Caco-2 (cell line): ENCODE data around the gene CACNG4. TPM values are rescaled to one million over a fixed set of nuclear protein-coding genes. Genes with fewer than 3 reads are reported as not detected.

Source experiments
- BruUV-seq: library from RNA; stranded (reverse); fragments of 400-500 nt; replicated peaks from 2 replicates; lab custom pipeline; 2021; lab: Mats Ljungman, UMichigan
- CTCF ChIA-PET: fragments of 300-600 bp; sonication (Branson Sonifier 250); formaldehyde crosslinking; loops from one replicate; lab custom pipeline; 2022; ENCODE audit warnings: antibody characterized with exemption; lab: Charles Lee
- POLR2A ChIA-PET: fragments of 300-600 bp; sonication (Branson Sonifier 250); formaldehyde crosslinking; loops from one replicate; lab custom pipeline; 2022; ENCODE audit warnings: antibody characterized with exemption; lab: Charles Lee
- DNase-seq, 2 experiments: peaks; one replicate each; pipeline versions ENCODE4 v3.0.0 to v3.0.0-alpha.2; 2020 to 2022
- H3K27me3 ChIP-seq: replicated peaks from 2 replicates; pipeline ENCODE4 v1.6.0; 2011; ENCODE audit warnings: low read length; ENCODE audit not compliant: control insufficient read depth, insufficient read depth
- H3K36me3 ChIP-seq: 2 replicates; pipeline ENCODE4 v1.5.1; 2011; ENCODE audit warnings: low read length; ENCODE audit not compliant: control insufficient read depth, insufficient read depth
- H3K4me1 ChIP-seq: fragments of 250-450 bp; sonication (Bioruptor Pico); 2 replicates; pipeline ENCODE4 v1.5.1; 2020; ENCODE audit warnings: mild to moderate bottlenecking
- H3K4me3 ChIP-seq: 2 replicates; pipeline ENCODE4 v1.5.1; 2011; ENCODE audit warnings: low read depth, mild to moderate bottlenecking, control low read depth, low read length
- H3K9me3 ChIP-seq: fragments of 250-450 bp; sonication (Bioruptor Pico); 2 replicates; pipeline ENCODE4 v1.5.1; 2020; ENCODE audit warnings: mild to moderate bottlenecking, moderate library complexity
- H3K27ac Mint-ChIP-seq: one replicate; pipeline ENCODE4 v1.8.0; 2022; ENCODE audit warnings: mixed read lengths; ENCODE audit not compliant: unreplicated experiment
- H3K27me3 Mint-ChIP-seq: one replicate; pipeline ENCODE4 v1.8.0; 2022; ENCODE audit warnings: mixed read lengths; ENCODE audit not compliant: insufficient read depth, unreplicated experiment
- H3K36me3 Mint-ChIP-seq: one replicate; pipeline ENCODE4 v1.8.0; 2022; ENCODE audit warnings: mild to moderate bottlenecking, mixed read lengths; ENCODE audit not compliant: insufficient read depth, unreplicated experiment
- H3K4me1 Mint-ChIP-seq: one replicate; pipeline ENCODE4 v1.8.0; 2022; ENCODE audit warnings: low read depth, mixed read lengths; ENCODE audit not compliant: unreplicated experiment
- H3K4me3 Mint-ChIP-seq: one replicate; pipeline ENCODE4 v1.8.0; 2022; ENCODE audit warnings: mild to moderate bottlenecking, moderate library complexity, mixed read lengths; ENCODE audit not compliant: unreplicated experiment
- H3K9me3 Mint-ChIP-seq: one replicate; pipeline ENCODE4 v1.8.0; 2022; ENCODE audit warnings: mixed read lengths; ENCODE audit not compliant: unreplicated experiment
- intact Hi-C: fragments of 100-400 bp; cut with micrococcal nuclease; formaldehyde crosslinking; loops from one replicate; pipeline ENCODE4 v1.10.0; 2022; ENCODE audit not compliant: unreplicated experiment
- total RNA-seq: library from RNA; stranded (reverse); gene quantifications from 2 replicates; pipeline ENCODE4 v1.2.3, GENCODE V29; 2022
- TF ChIP-seq, protein P1 (sequence below), 2 experiments: fragments of 200-600 bp in 1 of 2; IDR thresholded peaks; 1 replicate in 1 of 2; 2 replicates in 1 of 2; pipeline versions ENCODE4 v1.5.1 to v1.8.0; 2011 to 2022; ENCODE audit warnings: antibody characterized with exemption in 1 of 2, control low read depth in 1 of 2, inconsistent platforms in 1 of 2, low read depth in 1 of 2, low read length in 1 of 2, mild to moderate bottlenecking in 1 of 2, moderate library complexity in 1 of 2; ENCODE audit not compliant: insufficient read depth in 1 of 2, severe bottlenecking in 1 of 2, unreplicated experiment in 1 of 2

Gene CACNG4
- total RNA-seq, 1 experiment from 2014 or later, result 12.8 TPM

- peak in 1 of 2 experiments; percentile 24 for DNase-seq
- Mint-ChIP-seq H3K4me3 (no peak overlapping the region), H3K9me3 (no peaks in the 10 kb centered on the region), H3K36me3 (peaks cover 7% of the 10 kb centered on the region), H3K4me1 (no peaks in the 10 kb centered on the region), H3K27ac (peak overlapping the region; percentile 51), H3K27me3 (no peaks in the 10 kb centered on the region)
- ChIA-PET POLR2A (no interaction called here), CTCF (no interaction called here)
- intact Hi-C loops, result no loop called here
- H3K4me1 ChIP-seq, result no peaks in the 10 kb centered on the region
- TF ChIP-seq, protein P1, sequence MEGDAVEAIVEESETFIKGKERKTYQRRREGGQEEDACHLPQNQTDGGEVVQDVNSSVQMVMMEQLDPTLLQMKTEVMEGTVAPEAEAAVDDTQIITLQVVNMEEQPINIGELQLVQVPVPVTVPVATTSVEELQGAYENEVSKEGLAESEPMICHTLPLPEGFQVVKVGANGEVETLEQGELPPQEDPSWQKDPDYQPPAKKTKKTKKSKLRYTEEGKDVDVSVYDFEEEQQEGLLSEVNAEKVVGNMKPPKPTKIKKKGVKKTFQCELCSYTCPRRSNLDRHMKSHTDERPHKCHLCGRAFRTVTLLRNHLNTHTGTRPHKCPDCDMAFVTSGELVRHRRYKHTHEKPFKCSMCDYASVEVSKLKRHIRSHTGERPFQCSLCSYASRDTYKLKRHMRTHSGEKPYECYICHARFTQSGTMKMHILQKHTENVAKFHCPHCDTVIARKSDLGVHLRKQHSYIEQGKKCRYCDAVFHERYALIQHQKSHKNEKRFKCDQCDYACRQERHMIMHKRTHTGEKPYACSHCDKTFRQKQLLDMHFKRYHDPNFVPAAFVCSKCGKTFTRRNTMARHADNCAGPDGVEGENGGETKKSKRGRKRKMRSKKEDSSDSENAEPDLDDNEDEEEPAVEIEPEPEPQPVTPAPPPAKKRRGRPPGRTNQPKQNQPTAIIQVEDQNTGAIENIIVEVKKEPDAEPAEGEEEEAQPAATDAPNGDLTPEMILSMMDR (IDR thresholded peaks at IDR 0.05; ENCODE audit: insufficient read depth in 1 of 2, low read depth in 1 of 2, low read length in 1 of 2, severe bottlenecking in 1 of 2, unreplicated experiment in 1 of 2), result no peak
- no peaks in the 10 kb centered on the region for H3K9me3 ChIP-seq
- no TSS peak for BruUV-seq
- no peaks in the 10 kb centered on the region for H3K36me3 ChIP-seq
- H3K4me3 ChIP-seq, result no peak overlapping the region
- H3K27me3 ChIP-seq, result no peaks in the 10 kb centered on the region
Observed at GRCh38 chr17:67056746-67057490, 92.4 kb downstream of the CACNG4 start.

DNA sequence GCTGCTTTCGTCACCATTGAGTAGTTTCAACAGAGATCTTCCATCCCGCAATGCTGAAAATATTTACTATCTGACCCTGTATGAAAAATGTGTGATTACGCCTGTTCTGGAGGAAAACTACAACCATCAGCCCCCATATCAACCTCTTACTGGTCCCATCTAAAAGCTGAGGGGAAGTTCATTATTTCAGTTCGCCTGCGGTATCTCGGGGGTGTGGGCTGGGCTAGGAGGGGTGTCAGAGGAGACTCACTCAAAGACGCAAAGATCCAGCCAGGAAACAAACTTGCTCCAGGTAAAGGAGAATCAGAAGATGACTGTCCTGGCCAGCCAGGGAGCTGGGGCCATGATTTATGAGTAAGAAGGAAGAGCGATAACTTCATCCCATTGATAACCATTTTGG is 93.5 kb downstream of the CACNG4 start:
- Mint-ChIP-seq H3K27me3 (no peaks in the 10 kb centered on the region), H3K36me3 (peaks cover 10% of the 10 kb centered on the region), H3K4me3 (no peak overlapping the region), H3K27ac (no peak overlapping the region), H3K9me3 (no peaks in the 10 kb centered on the region), H3K4me1 (peaks cover 2% of the 10 kb centered on the region)
- peak in 1 of 2 experiments; percentile 4 for DNase-seq
- no TSS peak for BruUV-seq
- Histone ChIP-seq H3K27me3 (no peaks in the 10 kb centered on the region), H3K4me3 (no peak overlapping the region), H3K9me3 (no peaks in the 10 kb centered on the region), H3K36me3 (no peaks in the 10 kb centered on the region), H3K4me1 (no peaks in the 10 kb centered on the region; the same call in 1 of the 2 replicates)
- TF ChIP-seq, protein P1 (IDR thresholded peaks at IDR 0.05; ENCODE audit: insufficient read depth in 1 of 2, low read depth in 1 of 2, low read length in 1 of 2, severe bottlenecking in 1 of 2, unreplicated experiment in 1 of 2), result no peak
- ChIA-PET CTCF (no interaction called here), POLR2A (no interaction called here)
- intact Hi-C loops, result no loop called here

GRCh38 chr17:67059372-67059771 is 94.9 kb downstream of the CACNG4 start:
- peaks cover 17% of the 10 kb centered on the region for H3K36me3 Mint-ChIP-seq
- TF ChIP-seq, protein P1 (IDR thresholded peaks at IDR 0.05; ENCODE audit: insufficient read depth in 1 of 2, low read depth in 1 of 2, low read length in 1 of 2, severe bottlenecking in 1 of 2, unreplicated experiment in 1 of 2), result no peak
- Histone ChIP-seq H3K36me3 (no peaks in the 10 kb centered on the region), H3K9me3 (no peaks in the 10 kb centered on the region), H3K4me1 (no peaks in the 10 kb centered on the region; the same call in 1 of the 2 replicates), H3K27me3 (no peaks in the 10 kb centered on the region), H3K4me3 (no peak overlapping the region)
- H3K9me3 Mint-ChIP-seq, result no peaks in the 10 kb centered on the region
- H3K4me3 Mint-ChIP-seq, result no peak overlapping the region
- no peaks in the 10 kb centered on the region for H3K27me3 Mint-ChIP-seq
- H3K27ac Mint-ChIP-seq, result no peak overlapping the region
- ChIA-PET POLR2A (no interaction called here), CTCF (no interaction called here)
- no TSS peak for BruUV-seq
- DNase-seq, result peak in 1 of 2 experiments; percentile 5
- intact Hi-C loops, result no loop called here
- peaks cover 6% of the 10 kb centered on the region for H3K4me1 Mint-ChIP-seq
